Measurements from ENCODE around the gene TLCD3B. TPM values are rescaled to one million over a fixed set of nuclear protein-coding genes. Genes with fewer than 3 reads are reported as not detected.

Gene TLCD3B
- total RNA-seq, 4 donors from 2014 or later: not detected

- Histone ChIP-seq H3K9me3 (no peaks in the 10 kb centered on the region), H3K27me3 (no peaks in the 10 kb centered on the region), H3K4me3 (no peak overlapping the region), H3K4me1 (peaks cover 0 to 13% (median 0%) of the 10 kb centered on the region in 4 donors), H3K27ac (no peak overlapping the region), H3K36me3 (peaks cover 0 to 73% (median 0%) of the 10 kb centered on the region in 3 donors)
- no peak for DNase-seq (ENCODE audit: low spot score in 2 of 2)
- WGBS, 2 donors: 76 to 80% methylated on average over 17 of the region's 17 CpGs
- no peak for TF ChIP-seq POLR2A (IDR thresholded peaks at IDR 0.05)
- TF ChIP-seq CTCF (IDR thresholded peaks at IDR 0.05): no peak
- TF ChIP-seq EP300 (IDR thresholded peaks at IDR 0.05): no peak
Measured at GRCh38 chr16:30003670-30004423, 27.2 kb downstream of the TLCD3B start.

GRCh38 chr16:30002614-30003346 lies 28.3 kb downstream of the TLCD3B start:
- Histone ChIP-seq H3K27ac (no peak overlapping the region), H3K4me1 (peaks cover 0 to 13% (median 0%) of the 10 kb centered on the region in 4 donors), H3K36me3 (peaks cover 0 to 82% (median 3%) of the 10 kb centered on the region in 3 donors), H3K27me3 (no peaks in the 10 kb centered on the region), H3K9me3 (no peaks in the 10 kb centered on the region), H3K4me3 (no peak overlapping the region)
- WGBS, 2 donors: 81 to 83% methylated on average over 19 of the region's 19 CpGs
- TF ChIP-seq EP300 (IDR thresholded peaks at IDR 0.05): no peak
- no peak for TF ChIP-seq POLR2A (IDR thresholded peaks at IDR 0.05)
- no peak for TF ChIP-seq CTCF (IDR thresholded peaks at IDR 0.05)
- DNase-seq (ENCODE audit: low spot score in 2 of 2): no peak

GRCh38 chr16:30000735-30001631 lies 30.1 kb downstream of the TLCD3B start:
- TF ChIP-seq CTCF (IDR thresholded peaks at IDR 0.05) (no peak), EP300 (IDR thresholded peaks at IDR 0.05) (no peak), POLR2A (IDR thresholded peaks at IDR 0.05) (no peak)
- Histone ChIP-seq H3K27ac (no peak overlapping the region), H3K36me3 (peaks cover 0 to 76% (median 3%) of the 10 kb centered on the region in 3 donors), H3K4me3 (no peak overlapping the region), H3K4me1 (peaks cover 0 to 28% (median 4%) of the 10 kb centered on the region in 4 donors), H3K27me3 (no peaks in the 10 kb centered on the region), H3K9me3 (no peaks in the 10 kb centered on the region)
- WGBS, 2 donors: 76 to 79% methylated on average over 33 of the region's 33 CpGs
- DNase-seq (ENCODE audit: low spot score in 2 of 2): no peak

- no peak overlapping the region for H3K27ac ChIP-seq
- H3K36me3 ChIP-seq: peaks cover 0 to 68% (median 3%) of the 10 kb centered on the region in 3 donors
- no peaks in the 10 kb centered on the region for H3K9me3 ChIP-seq
- 85 to 89% methylated on average over 6 of the region's 6 CpGs for WGBS, 2 donors
- TF ChIP-seq EP300 (IDR thresholded peaks at IDR 0.05) (no peak), CTCF (IDR thresholded peaks at IDR 0.05) (no peak), POLR2A (IDR thresholded peaks at IDR 0.05) (no peak)
- no peak overlapping the region for H3K4me3 ChIP-seq
- H3K4me1 ChIP-seq: peaks cover 0 to 21% (median 8%) of the 10 kb centered on the region in 4 donors
- no peaks in the 10 kb centered on the region for H3K27me3 ChIP-seq
- no peak for DNase-seq (ENCODE audit: low spot score in 2 of 2)
Measured at GRCh38 chr16:29999605-30000004, 31.5 kb downstream of the TLCD3B start.

All from tibial nerve (tissue), 4 donors.